Activated naive CD4-positive, alpha-beta T cell treated with anti-CD3 and anti-CD28 coated beads for 36 hours (primary cell): ENCODE measurements around the gene FRMD4A. TPM values are rescaled to one million over a fixed set of nuclear protein-coding genes. Genes with fewer than 3 reads are reported as not detected.

Source experiments
- CTCF ChIA-PET: fragments of 350-600 bp; sonication (Branson Sonifier 250); formaldehyde crosslinking; loops from one replicate; lab custom pipeline; 2021; ENCODE audit warnings: antibody characterized with exemption; lab: Charles Lee
- DNase-seq: peaks from one replicate; pipeline ENCODE4 v3.0.0-alpha.2; 2020
- H3K27ac Mint-ChIP-seq: one replicate; pipeline ENCODE4 v1.8.0; 2021; ENCODE audit warnings: mild to moderate bottlenecking, mixed read lengths
- H3K27me3 Mint-ChIP-seq: one replicate; pipeline ENCODE4 v1.8.0; 2021; ENCODE audit warnings: low read depth, mixed read lengths
- H3K36me3 Mint-ChIP-seq: one replicate; pipeline ENCODE4 v1.8.0; 2021; ENCODE audit warnings: low read depth, mixed read lengths
- H3K4me1 Mint-ChIP-seq: one replicate; pipeline ENCODE4 v1.8.0; 2021; ENCODE audit warnings: low read depth, mixed read lengths
- H3K4me3 Mint-ChIP-seq: one replicate; pipeline ENCODE4 v1.8.0; 2021; ENCODE audit warnings: mild to moderate bottlenecking, moderate library complexity, mixed read lengths
- H3K9me3 Mint-ChIP-seq: one replicate; pipeline ENCODE4 v1.8.0; 2021; ENCODE audit warnings: mixed read lengths
- intact Hi-C: fragments of 100-400 bp; cut with micrococcal nuclease; formaldehyde crosslinking; loops from one replicate; pipeline ENCODE4 v1.15.1; 2023
- total RNA-seq, 2 experiments: library from RNA; stranded (reverse); gene quantifications; one replicate each; pipeline ENCODE4 v1.2.3, GENCODE V29; 2021

The FRMD4A gene
- total RNA-seq, 2 experiments from 2014 or later: 0.69 to 1.1 TPM

DNA sequence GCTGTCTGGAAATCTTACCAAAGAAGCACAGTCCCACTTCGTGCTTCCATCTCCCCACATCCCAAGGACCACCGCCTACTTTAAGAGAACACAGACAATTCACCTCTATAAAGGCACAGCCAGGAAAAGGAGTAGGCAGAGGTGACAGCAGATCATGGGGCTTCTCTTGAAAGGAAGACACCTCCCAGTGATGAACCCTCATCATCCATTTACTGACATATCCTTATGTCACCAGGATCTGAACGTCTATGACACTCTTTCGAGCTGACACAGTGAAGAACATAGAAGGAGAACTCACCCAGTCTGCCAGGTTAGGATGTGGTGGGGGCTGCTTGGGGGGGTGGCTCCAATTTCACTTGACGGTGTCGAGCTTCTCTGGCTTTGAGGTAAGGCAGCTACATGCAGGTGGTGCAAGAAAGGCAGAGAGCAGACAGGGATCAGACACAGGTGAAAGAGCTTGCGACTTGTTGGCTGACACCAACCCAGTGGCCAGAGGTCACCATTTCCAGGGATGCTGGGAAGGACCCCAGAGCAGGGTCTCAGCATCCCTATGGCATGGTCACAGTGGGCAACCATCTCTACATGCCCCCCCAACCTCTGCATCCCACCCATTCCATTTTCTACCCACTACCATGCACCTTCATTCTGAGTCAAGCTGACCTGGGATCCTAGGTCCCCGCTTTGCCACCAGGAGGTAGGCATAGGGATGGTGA, 676.5 kb downstream of the FRMD4A start:
- Mint-ChIP-seq H3K27me3 (no peaks in the 10 kb centered on the region), H3K9me3 (no peaks in the 10 kb centered on the region), H3K27ac (no peak overlapping the region), H3K4me1 (peaks cover 18% of the 10 kb centered on the region), H3K4me3 (no peak overlapping the region), H3K36me3 (no peaks in the 10 kb centered on the region)
- no peak for DNase-seq
- CTCF ChIA-PET: no interaction called here
- intact Hi-C loops: loop anchor here (1.0 kb wide), 1 partner anchor 355 kb away; no protein-coding TSS in a partner anchor

DNA sequence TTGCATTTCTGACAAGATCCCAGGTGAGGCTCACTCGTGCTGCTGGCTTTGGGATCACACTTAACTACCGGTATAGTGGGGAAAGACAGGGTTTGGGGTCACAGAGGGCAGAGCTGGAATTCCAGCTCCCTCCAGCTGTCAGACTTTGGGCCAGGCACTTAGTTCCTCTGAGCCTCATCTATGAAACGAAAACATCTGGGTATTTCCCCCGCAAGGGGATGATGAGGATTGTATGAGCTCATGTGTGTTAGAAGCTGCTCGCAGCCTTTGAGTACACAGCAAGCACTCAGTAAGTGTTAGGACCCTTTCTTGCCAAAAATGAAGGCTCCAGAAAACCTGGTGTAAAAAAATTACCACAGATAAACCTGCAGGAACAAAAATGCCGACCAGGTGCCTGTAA, 677.9 kb downstream of the FRMD4A start:
- Mint-ChIP-seq H3K4me3 (no peak overlapping the region), H3K27me3 (no peaks in the 10 kb centered on the region), H3K27ac (no peak overlapping the region), H3K9me3 (no peaks in the 10 kb centered on the region), H3K4me1 (peaks cover 17% of the 10 kb centered on the region), H3K36me3 (peaks cover 6% of the 10 kb centered on the region)
- CTCF ChIA-PET: interaction anchor here (1.0 to 1.1 kb wide), 2 partner anchors 123 to 126 kb away, joined by 3 to 4 read pairs; no protein-coding TSS in a partner anchor
- intact Hi-C loops: loop anchor here (2.0 kb wide), 2 partner anchors 280 to 532 kb away; no protein-coding TSS in a partner anchor
- DNase-seq: peak; percentile 19

DNA sequence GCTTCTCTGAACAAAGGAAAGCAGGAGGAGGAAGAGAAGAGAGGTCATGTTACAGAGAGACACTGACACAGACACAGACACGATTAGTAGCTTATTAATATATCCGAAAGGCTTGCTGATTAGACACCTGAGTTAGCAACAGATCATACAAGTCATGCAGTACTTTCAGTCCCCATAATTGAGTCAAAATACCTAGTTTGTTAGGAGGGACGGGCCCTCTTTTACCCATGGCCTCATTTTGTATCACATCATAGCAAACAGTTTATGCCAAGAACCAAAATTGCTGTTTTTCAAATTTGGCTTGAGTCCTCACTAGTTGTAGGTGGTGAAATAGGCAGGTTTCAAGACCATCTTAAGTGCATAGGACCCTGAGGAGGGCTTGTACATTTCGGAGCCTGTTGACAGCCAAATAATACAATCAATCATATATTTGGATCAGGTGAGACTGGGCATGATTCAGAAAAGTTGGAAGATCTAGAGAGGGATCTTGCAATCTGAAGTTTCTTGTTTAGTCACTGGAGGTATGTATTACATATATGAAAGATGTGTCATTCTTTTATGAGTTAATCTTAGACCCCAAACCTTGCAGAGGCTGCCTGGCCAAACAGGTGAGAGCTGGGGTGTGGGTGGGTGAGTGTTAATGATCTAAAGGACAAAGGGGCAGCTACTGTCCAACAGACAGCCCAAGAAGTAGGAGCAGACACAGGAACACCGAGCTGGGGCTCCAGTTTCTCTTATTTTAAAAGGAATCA, 678.6 kb downstream of the FRMD4A start:
- no peaks in the 10 kb centered on the region for H3K27me3 Mint-ChIP-seq
- CTCF ChIA-PET: interaction anchor here (1.0 kb wide), 1 partner anchor 9 kb away, joined by 3 read pairs; no protein-coding TSS in a partner anchor
- peaks cover 6% of the 10 kb centered on the region for H3K36me3 Mint-ChIP-seq
- H3K9me3 Mint-ChIP-seq: no peaks in the 10 kb centered on the region
- intact Hi-C loops: loop anchor here (2.0 kb wide), 2 partner anchors 279 to 533 kb away; no protein-coding TSS in a partner anchor
- H3K4me1 Mint-ChIP-seq: peaks cover 19% of the 10 kb centered on the region
- H3K4me3 Mint-ChIP-seq: no peak overlapping the region
- DNase-seq: peak; percentile 33
- peak overlapping the region; percentile 19 for H3K27ac Mint-ChIP-seq

DNA sequence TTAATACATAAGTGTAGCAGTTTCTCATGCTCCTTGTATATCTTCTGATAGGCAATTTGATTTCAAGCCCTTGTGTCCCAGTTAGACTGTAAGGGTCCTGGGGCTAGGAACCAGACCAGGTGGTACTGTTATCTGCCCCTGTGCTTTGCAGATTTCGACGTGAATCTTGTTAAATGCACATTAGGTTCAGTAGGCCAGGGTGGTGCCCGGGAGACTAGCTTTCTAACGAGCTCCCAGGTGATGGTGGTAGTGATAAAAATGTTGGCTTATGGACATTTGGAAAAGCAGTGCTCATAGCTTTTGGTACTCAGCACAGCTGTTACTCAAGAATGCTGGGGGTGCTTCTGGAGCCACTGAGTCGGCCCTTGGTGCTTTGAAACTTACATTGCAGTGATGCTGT, 679.8 kb downstream of the FRMD4A start:
- Mint-ChIP-seq H3K4me3 (no peak overlapping the region), H3K9me3 (no peaks in the 10 kb centered on the region), H3K27me3 (no peaks in the 10 kb centered on the region), H3K36me3 (peaks cover 11% of the 10 kb centered on the region), H3K4me1 (peaks cover 19% of the 10 kb centered on the region), H3K27ac (no peak overlapping the region)
- CTCF ChIA-PET: interaction anchor here (0.7 to 1.1 kb wide), 2 partner anchors 9 to 10 kb away, joined by 3 read pairs; no protein-coding TSS in a partner anchor
- intact Hi-C loops: no loop called here
- DNase-seq: no peak

DNA sequence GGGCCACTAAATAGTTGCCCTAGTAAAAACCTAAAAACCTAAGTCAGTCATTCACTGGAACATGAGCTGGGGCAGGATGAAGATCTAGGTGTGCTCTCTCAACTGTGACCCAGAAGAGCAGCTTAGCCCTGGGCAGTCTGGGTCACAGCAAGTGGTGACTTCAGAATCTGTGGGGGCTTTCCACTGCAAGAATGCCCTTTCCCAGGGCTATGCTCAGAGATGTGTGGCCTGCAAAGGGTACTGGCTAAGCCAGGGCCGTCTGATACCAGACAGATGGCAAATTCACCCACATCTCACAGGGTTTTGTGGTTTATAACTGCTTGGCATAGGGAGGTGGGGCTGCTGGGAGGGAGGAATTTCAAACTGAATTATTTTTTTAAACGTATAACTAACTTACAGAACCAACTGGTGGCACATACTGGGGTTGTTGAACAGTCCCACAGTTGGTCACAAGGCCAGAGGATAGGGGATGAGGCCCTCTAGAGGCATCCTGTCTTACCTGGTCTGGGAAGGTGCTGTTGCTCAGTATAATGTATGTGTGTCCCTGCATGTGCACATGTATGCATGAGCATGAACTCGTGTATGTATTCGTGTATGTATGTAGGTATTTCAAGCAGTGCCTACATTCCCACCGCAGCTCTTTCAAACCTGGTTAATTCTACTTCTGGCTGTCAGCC, 680.7 kb downstream of the FRMD4A start:
- no peaks in the 10 kb centered on the region for H3K27me3 Mint-ChIP-seq
- H3K9me3 Mint-ChIP-seq: no peaks in the 10 kb centered on the region
- no peak for DNase-seq
- no peak overlapping the region for H3K4me3 Mint-ChIP-seq
- intact Hi-C loops: no loop called here
- peaks cover 16% of the 10 kb centered on the region for H3K36me3 Mint-ChIP-seq
- no peak overlapping the region for H3K27ac Mint-ChIP-seq
- CTCF ChIA-PET: no interaction called here
- peaks cover 19% of the 10 kb centered on the region for H3K4me1 Mint-ChIP-seq

DNA sequence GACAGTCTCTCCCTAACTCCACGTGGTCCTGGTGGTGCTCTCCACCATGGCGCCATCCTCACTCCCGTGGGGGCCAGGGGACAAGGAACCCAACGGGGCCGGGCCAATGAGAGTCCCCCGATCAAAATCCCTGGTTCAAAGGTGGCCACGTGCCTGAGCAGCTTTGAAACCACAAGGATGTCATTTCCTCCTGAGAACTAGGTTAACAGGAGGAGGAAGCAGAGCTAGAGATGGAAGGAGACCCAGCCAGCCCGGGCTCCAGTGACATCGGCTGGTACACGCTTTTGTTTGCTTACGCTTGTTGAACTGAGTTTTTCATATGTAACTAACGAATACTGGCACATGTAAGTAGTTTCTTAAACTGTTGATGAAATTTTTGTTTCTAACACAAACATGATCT, 682.3 kb downstream of the FRMD4A start:
- no peak overlapping the region for H3K27ac Mint-ChIP-seq
- no peaks in the 10 kb centered on the region for H3K9me3 Mint-ChIP-seq
- intact Hi-C loops: no loop called here
- CTCF ChIA-PET: interaction anchor here (1.0 to 1.4 kb wide), 2 partner anchors 11 to 128 kb away, joined by 3 to 5 read pairs; no protein-coding TSS in a partner anchor
- no peak for DNase-seq
- H3K36me3 Mint-ChIP-seq: peaks cover 20% of the 10 kb centered on the region
- H3K4me3 Mint-ChIP-seq: no peak overlapping the region
- no peaks in the 10 kb centered on the region for H3K27me3 Mint-ChIP-seq
- peaks cover 19% of the 10 kb centered on the region for H3K4me1 Mint-ChIP-seq

DNA sequence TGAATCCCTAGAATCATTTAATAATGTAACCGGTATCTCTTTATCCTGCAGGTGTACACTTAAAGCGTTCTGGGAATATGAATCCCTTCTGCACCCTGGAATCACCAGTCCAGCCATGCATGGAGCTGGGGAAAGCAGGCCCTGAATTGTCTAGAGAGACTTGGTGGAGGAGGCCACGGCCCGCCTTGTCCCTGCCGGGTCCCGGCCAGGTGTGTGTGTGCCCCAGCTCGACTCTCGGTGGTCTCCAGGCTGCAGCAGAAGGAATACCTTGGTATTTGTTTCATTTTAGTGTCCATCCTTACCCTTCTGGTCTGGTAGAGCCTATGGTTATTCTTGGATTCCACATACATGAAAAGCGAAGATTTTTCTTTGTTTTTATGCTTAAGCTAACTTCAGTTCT, 685.9 kb downstream of the FRMD4A start:
- peaks cover 8% of the 10 kb centered on the region for H3K4me1 Mint-ChIP-seq
- peaks cover 48% of the 10 kb centered on the region for H3K36me3 Mint-ChIP-seq
- no peak overlapping the region for H3K27ac Mint-ChIP-seq
- no peak overlapping the region for H3K4me3 Mint-ChIP-seq
- no peaks in the 10 kb centered on the region for H3K27me3 Mint-ChIP-seq
- DNase-seq: no peak
- peaks cover 24% of the 10 kb centered on the region for H3K9me3 Mint-ChIP-seq
- intact Hi-C loops: no loop called here
- CTCF ChIA-PET: interaction anchor here (1.9 kb wide), 1 partner anchor 15 kb away, joined by 8 read pairs; no protein-coding TSS in a partner anchor

DNA sequence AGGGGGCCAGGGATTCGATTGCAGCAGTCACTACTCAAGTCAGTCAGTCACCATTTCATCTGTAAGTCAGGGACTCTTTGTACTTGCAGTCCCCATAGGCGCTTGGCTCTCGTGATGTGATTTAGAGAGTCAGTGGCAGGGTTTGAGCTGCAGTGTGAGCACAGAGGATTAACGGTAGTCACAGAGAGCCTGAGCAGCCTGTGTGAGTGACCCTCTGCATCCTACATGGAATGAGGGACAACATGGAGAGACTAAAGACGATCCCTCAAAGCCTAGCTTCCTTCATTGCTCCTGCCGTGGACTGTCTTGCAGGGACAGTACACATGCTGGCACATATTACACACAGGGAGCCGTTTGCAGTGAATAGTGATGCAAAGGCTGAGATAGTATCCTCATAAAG, 687.7 kb downstream of the FRMD4A start:
- CTCF ChIA-PET: no interaction called here
- H3K36me3 Mint-ChIP-seq: peaks cover 55% of the 10 kb centered on the region

DNA sequence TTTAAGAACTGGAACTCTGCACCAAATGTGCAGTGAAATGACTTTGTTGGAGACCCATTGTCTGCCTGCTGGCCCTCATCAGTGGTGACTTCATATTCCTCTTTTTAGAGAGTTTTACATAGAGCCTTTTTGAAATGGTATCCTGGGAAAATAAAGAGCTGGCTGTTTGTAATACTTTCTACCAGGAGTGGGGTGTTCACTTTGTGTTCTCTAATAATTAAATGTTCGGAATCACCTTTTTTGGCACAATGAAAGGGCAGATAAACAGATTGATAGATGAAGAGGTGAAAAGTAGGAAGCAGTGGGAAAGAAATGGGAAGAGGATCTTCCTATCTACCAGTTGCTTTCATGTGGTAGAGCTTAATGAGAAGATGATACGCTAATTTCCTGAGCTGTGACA, 688.4 kb downstream of the FRMD4A start:
- no peaks in the 10 kb centered on the region for H3K27me3 Mint-ChIP-seq
- H3K9me3 Mint-ChIP-seq: peaks cover 24% of the 10 kb centered on the region
- CTCF ChIA-PET: no interaction called here
- intact Hi-C loops: no loop called here
- no peaks in the 10 kb centered on the region for H3K4me1 Mint-ChIP-seq
- H3K27ac Mint-ChIP-seq: no peak overlapping the region
- no peak for DNase-seq
- H3K36me3 Mint-ChIP-seq: peaks cover 62% of the 10 kb centered on the region
- no peak overlapping the region for H3K4me3 Mint-ChIP-seq

More for the DNA sequence above, 687.7 kb downstream of the FRMD4A start:
- Mint-ChIP-seq H3K27ac (no peak overlapping the region), H3K4me3 (no peak overlapping the region), H3K4me1 (peaks cover 1% of the 10 kb centered on the region), H3K9me3 (peaks cover 24% of the 10 kb centered on the region), H3K27me3 (no peaks in the 10 kb centered on the region)
- DNase-seq: no peak
- intact Hi-C loops: no loop called here

DNA sequence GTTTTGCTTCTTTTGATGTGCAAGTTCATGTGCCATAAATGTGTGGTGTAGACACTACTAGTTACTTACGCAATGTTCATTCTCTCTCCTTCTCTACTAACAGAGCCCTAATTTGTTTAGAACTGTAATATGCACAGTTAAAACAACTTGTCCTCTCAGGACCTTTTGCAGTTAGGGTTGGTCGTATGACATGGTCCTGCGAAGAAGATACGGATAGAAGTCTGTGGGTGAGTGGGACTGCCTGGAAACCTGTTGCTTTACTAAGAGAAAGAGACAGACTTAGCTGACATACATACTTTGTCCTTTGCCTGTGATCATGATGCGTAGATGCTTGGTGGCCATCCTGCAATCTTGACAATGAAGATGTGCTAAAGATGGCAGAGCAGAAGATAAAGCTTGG, 692.8 kb downstream of the FRMD4A start:
- H3K36me3 Mint-ChIP-seq: peaks cover 71% of the 10 kb centered on the region
- no peak overlapping the region for H3K27ac Mint-ChIP-seq
- CTCF ChIA-PET: interaction anchor here (0.8 kb wide), 1 partner anchor 22 kb away, joined by 6 read pairs; no protein-coding TSS in a partner anchor
- no peak overlapping the region for H3K4me3 Mint-ChIP-seq
- peaks cover 23% of the 10 kb centered on the region for H3K9me3 Mint-ChIP-seq
- intact Hi-C loops: no loop called here
- no peaks in the 10 kb centered on the region for H3K27me3 Mint-ChIP-seq
- H3K4me1 Mint-ChIP-seq: no peaks in the 10 kb centered on the region
- DNase-seq: no peak

DNA sequence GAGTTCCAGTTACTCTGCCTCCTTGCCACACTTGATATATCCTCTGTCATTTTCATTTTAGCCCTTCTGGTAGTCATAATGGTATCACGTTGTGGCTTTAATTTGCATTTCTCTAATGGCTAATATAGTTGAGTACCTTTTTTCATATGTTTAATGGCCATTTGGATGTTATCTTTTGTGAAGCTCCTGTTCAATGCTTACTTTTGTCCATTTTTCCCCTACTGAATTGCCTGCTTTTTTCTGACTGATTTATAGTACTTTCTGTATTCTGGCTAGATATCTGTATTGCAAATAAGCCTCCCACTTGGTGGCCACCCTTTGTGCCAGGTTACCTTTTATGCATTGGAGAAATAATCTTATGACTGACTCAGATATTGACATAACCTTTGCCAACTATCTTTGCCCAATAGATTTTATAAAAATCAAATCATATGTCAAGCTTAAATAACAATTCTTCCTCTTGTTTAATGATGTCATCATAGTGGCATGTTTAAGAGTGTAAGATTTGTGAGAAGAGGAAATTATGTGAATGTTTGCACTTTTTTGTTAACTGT, 693.3 kb downstream of the FRMD4A start:
- CTCF ChIA-PET: no interaction called here
- no peak overlapping the region for H3K27ac Mint-ChIP-seq
- peaks cover 71% of the 10 kb centered on the region for H3K36me3 Mint-ChIP-seq
- H3K4me1 Mint-ChIP-seq: no peaks in the 10 kb centered on the region
- no peak for DNase-seq
- intact Hi-C loops: no loop called here
- H3K27me3 Mint-ChIP-seq: no peaks in the 10 kb centered on the region
- H3K9me3 Mint-ChIP-seq: peaks cover 18% of the 10 kb centered on the region
- no peak overlapping the region for H3K4me3 Mint-ChIP-seq

DNA sequence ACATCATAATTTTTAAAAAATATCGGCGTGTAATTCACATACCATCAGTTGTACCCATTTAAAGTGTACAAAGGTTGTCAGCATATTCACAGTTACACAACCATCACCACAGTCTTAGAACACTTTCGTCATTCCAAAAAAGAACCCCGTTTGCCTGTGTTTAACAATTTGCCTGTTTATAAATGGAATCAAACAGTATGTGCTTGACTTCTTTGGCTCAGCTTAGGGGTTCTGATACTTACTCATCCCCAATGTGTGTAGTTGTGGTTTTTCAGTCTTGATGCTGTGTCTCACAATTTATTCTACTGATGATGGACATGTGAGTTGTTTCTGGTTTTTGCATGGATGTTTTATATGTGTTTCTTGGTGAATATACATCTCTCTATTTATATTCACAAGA, 693.9 kb downstream of the FRMD4A start:
- DNase-seq: no peak
- H3K27me3 Mint-ChIP-seq: no peaks in the 10 kb centered on the region
- peaks cover 14% of the 10 kb centered on the region for H3K9me3 Mint-ChIP-seq
- intact Hi-C loops: no loop called here
- CTCF ChIA-PET: no interaction called here
- no peak overlapping the region for H3K27ac Mint-ChIP-seq
- H3K4me3 Mint-ChIP-seq: no peak overlapping the region
- H3K36me3 Mint-ChIP-seq: peaks cover 65% of the 10 kb centered on the region
- no peaks in the 10 kb centered on the region for H3K4me1 Mint-ChIP-seq
